Fibroblast of mammary gland (primary cell): ENCODE data around the gene DCUN1D3.

Experiments
- DNase-seq: peaks from one replicate; pipeline ENCODE4 v3.0.0-alpha.2; 2010; ENCODE audit warnings: low read depth
- H3K4me3 ChIP-seq: 2 replicates; pipeline ENCODE4 v1.5.1; 2011; ENCODE audit warnings: low read depth, mild to moderate bottlenecking, low read length, moderate library complexity; ENCODE audit not compliant: control insufficient read depth
- TF ChIP-seq, protein P1 (sequence below): conservative IDR thresholded peaks from 2 replicates; pipeline ENCODE4 v1.5.1; 2011; ENCODE audit warnings: low read depth, low read length, inconsistent platforms; ENCODE audit not compliant: control insufficient read depth, insufficient read depth

The DCUN1D3 gene

DNA sequence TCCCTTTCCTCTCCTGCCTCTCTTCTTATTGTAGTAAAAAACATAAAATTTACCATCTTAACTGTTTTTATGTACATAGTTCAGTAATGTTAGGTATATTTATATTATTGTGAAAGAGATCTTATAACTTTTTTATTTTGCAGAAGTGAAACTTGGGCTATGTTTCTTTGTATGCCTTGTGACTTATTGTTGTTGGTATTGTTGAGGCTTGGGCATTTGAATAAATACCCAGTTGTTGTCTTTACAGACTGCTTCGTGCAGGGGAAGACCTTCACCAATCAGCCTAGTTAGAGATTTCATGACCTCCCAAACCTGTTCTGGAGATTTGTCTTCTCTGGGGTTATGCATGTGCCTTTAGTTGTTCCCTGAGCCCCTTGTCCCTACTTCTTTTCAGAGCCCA, 61.9 kb downstream of the DCUN1D3 start:
- no peak overlapping the region for H3K4me3 ChIP-seq
- DNase-seq = no peak
- TF ChIP-seq, protein P1, sequence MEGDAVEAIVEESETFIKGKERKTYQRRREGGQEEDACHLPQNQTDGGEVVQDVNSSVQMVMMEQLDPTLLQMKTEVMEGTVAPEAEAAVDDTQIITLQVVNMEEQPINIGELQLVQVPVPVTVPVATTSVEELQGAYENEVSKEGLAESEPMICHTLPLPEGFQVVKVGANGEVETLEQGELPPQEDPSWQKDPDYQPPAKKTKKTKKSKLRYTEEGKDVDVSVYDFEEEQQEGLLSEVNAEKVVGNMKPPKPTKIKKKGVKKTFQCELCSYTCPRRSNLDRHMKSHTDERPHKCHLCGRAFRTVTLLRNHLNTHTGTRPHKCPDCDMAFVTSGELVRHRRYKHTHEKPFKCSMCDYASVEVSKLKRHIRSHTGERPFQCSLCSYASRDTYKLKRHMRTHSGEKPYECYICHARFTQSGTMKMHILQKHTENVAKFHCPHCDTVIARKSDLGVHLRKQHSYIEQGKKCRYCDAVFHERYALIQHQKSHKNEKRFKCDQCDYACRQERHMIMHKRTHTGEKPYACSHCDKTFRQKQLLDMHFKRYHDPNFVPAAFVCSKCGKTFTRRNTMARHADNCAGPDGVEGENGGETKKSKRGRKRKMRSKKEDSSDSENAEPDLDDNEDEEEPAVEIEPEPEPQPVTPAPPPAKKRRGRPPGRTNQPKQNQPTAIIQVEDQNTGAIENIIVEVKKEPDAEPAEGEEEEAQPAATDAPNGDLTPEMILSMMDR = no peak

GRCh38 chr16:20833086-20833485, 67.1 kb downstream of the DCUN1D3 start:
- TF ChIP-seq, protein P1 = no peak
- H3K4me3 ChIP-seq = no peak overlapping the region
- no peak for DNase-seq

DNA sequence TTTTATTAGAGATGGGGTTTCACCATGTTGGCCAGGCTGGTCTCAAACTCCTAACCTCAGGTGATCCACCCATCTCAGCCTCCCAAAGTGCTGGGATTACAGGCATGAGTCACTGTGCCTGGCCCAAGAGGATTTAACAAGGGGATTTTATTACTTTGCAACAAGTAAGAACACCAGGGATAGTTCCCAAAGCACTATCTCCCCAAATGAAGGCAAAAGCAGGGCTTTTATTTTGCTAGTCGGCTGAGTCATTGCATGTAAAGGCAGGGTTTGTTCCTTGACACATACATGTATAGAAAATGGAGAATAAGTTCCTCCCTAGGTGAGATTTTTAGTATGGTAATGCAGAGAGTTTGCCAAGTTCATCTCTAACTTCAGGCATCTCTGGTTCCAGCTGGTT, 69.8 kb downstream of the DCUN1D3 start:
- H3K4me3 ChIP-seq = no peak overlapping the region
- TF ChIP-seq, protein P1 = no peak
- DNase-seq = no peak

GRCh38 chr16:20829536-20829935, 70.6 kb downstream of the DCUN1D3 start:
- no peak for DNase-seq
- H3K4me3 ChIP-seq = no peak overlapping the region
- TF ChIP-seq, protein P1 = no peak

DNA sequence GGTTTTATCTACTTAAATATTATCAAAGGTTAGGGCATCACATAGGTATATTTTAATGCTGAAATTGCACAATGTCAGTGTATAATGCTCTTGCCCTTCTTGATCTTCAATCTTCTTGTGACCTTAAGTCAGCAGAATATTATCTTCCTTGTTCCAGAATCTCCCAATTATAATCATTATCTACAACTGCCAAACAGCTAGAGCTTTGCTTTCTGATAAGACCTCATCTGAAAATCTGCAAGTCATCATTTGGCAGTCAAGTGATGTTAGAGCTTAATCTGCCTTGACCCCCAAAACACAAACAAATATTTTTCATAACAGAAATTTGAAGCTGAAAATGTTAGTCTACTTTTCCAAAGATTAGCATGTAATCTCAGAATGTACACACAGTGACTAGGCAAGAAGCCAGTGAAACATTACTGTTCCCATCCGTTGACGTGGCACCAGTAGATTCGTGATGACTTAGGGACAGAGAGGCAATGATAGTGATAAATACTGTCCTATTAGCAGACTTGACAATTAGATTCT, 74.1 kb downstream of the DCUN1D3 start:
- peak; percentile 10 for DNase-seq

DNA sequence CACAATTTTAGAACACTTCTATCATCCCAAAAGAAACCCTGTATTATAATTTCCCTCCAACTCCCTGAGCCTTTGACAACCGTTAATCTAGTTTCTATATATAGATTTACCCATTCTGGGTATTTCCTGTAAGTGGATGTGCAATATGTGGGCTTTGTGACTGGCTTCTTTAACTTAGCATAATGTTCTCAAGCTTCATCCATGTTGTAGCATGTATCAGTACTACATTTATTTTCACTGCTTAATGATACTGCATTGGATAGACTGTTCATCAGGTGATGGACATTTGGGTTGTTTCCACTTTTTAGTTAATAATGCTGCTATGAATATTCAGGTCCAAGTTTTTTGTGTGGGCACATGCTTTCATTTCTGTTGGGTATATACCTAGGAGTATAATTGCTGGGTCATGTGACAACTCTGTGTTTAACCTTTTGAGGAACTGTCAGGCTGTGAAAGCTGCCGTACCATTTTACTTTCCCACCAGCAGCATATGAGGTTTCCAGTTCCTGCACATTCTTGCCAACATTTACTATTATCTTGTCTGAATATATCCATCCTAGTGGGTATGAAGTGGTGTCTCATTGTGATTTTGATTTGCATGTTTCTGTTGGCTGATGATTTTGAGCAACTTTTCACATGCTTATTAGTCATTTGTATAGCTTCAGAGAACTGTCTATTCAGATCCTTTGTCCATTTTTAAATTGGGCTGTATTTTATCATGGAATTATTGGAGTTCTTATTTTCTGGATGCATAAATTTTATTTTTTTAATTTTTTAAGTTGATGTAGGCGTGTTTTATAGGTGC, 77.4 kb downstream of the DCUN1D3 start:
- TF ChIP-seq, protein P1 = no peak
- no peak for DNase-seq
- no peak overlapping the region for H3K4me3 ChIP-seq

More for the DNA sequence above, 74.1 kb downstream of the DCUN1D3 start:
- H3K4me3 ChIP-seq = no peak overlapping the region
- TF ChIP-seq, protein P1 = no peak

DNA sequence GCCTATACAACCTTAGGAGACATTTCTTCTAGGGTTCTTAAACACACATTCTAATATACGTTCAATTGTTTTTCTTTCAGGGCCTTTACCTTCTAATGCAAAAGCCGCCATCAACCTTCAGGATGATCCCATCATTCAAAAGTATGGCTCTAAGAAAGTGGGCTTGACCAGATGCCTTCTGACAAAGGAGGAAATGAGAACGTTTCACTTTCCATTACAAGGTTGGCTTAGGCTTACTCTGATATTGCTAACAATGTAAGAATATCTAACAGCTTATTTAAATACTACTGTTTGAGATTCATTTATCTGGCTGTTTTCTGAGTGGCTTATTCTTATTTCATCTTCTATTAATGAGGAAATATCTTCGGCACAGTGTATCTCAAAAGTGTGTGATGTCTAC, 78.5 kb downstream of the DCUN1D3 start:
- no peak overlapping the region for H3K4me3 ChIP-seq
- no peak for DNase-seq
- TF ChIP-seq, protein P1 = no peak
